SK-N-SH (cell line): Measurements from ENCODE around the gene FNTB.

Experiments
- CTCF ChIP-seq: fragments of 200-600 bp; sonication (generic); IDR thresholded peaks from 2 replicates; pipeline ENCODE4 v1.6.1; 2017; ENCODE audit warnings: antibody characterized with exemption, mild to moderate bottlenecking, moderate library complexity
- EP300 ChIP-seq, 2 experiments: IDR thresholded peaks; 2 replicates each; pipeline versions ENCODE4 v1.4.0 to v1.6.1; 2012; ENCODE audit warnings: borderline replicate concordance in 1 of 2, low read depth in 1 of 2, low read length in 1 of 2
- EZH2phosphoT487 ChIP-seq: fragments of 200-600 bp; sonication (generic); IDR thresholded peaks from 2 replicates; pipeline ENCODE4 v1.6.1; 2017; ENCODE audit warnings: low read depth, mixed run types, mild to moderate bottlenecking, antibody characterized with exemption, moderate library complexity, borderline replicate concordance
- POLR2AphosphoS5 ChIP-seq: IDR thresholded peaks from 2 replicates; pipeline ENCODE4 v1.6.1; 2012; ENCODE audit warnings: low read depth, low read length

- TF ChIP-seq POLR2AphosphoS5 (no peak), EP300 (IDR thresholded peaks at IDR 0.05; ENCODE audit: borderline replicate concordance in 1 of 2, low read depth in 1 of 2, low read length in 1 of 2) (no peak), CTCF (no peak), EZH2phosphoT487 (no peak)
Observed at GRCh38 chr14:65101631-65102440, 115.1 kb downstream of the FNTB start.
